IgD-negative memory B cell (primary cell): ENCODE data around the gene ATP2A3. TPM values are rescaled to one million over a fixed set of nuclear protein-coding genes. Genes with fewer than 3 reads are reported as not detected.
"Not testable (repeated sequence)": the region's sequence is repeated elsewhere in the genome, so short reads cannot be mapped to it uniquely, and the experiment has no call there.

Source experiments
- H3K27ac Mint-ChIP-seq, 3 donors: one replicate each; pipeline ENCODE4 v1.8.0; 2020 to 2022; ENCODE audit warnings: mild to moderate bottlenecking in 3 of 3, mixed read lengths in 3 of 3, moderate library complexity in 1 of 3
- H3K27me3 Mint-ChIP-seq: one replicate; pipeline ENCODE4 v1.8.0; 2021; ENCODE audit warnings: mixed read lengths
- H3K36me3 Mint-ChIP-seq: one replicate; pipeline ENCODE4 v1.8.0; 2020; ENCODE audit warnings: mild to moderate bottlenecking, mixed read lengths
- H3K4me1 Mint-ChIP-seq, 3 donors: one replicate each; pipeline ENCODE4 v1.8.0; 2020 to 2022; ENCODE audit warnings: mixed read lengths in 3 of 3, mild to moderate bottlenecking in 1 of 3
- H3K4me3 Mint-ChIP-seq, 4 donors: one replicate each; pipeline ENCODE4 v1.8.0; 2020 to 2022; ENCODE audit warnings: mild to moderate bottlenecking in 4 of 4, mixed read lengths in 4 of 4, moderate library complexity in 3 of 4
- H3K9me3 Mint-ChIP-seq, 3 donors: one replicate each; pipeline ENCODE4 v1.8.0; 2020 to 2021; ENCODE audit warnings: mixed read lengths in 3 of 3, mild to moderate bottlenecking in 1 of 3
- polyA plus RNA-seq: library from polyadenylated mRNA; unstranded; fragments of 300-500 nt; fragmentation: Illumina TruSeq; gene quantifications from one replicate; pipeline ENCODE4 v1.2.3, GENCODE V29; 2021

The ATP2A3 gene
- polyA plus RNA-seq, 1 donor from 2014 or later = 155 TPM

DNA sequence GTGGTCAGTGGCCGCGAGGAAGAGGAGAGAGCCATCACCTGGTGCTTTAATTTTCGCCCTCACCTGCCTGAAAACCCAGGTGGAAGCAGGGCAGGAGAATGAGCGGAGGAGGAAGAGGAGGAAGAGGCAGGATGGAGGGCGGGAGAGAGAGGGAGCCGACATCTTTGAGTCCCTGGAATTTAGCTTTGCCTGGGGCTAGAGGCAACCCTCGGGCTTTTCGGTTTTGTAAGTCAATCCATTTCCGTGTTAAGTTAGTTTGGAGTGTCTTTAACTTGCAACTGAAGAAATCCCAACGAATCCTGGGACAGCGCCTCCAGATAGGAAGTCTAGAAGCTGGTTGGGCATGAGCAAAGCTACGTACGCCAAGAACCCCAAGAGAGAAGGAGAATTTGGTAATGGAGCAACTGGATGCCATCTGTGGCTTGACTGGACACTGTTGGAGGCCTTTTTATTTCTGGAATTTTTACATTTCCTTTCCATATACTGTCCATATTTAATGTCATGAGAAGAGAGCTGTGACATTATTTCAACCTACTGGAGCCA, 36.9 kb upstream of the ATP2A3 start:
- H3K4me1 Mint-ChIP-seq = peaks cover 14 to 16% (median 15%) of the 10 kb centered on the region in 3 donors

DNA sequence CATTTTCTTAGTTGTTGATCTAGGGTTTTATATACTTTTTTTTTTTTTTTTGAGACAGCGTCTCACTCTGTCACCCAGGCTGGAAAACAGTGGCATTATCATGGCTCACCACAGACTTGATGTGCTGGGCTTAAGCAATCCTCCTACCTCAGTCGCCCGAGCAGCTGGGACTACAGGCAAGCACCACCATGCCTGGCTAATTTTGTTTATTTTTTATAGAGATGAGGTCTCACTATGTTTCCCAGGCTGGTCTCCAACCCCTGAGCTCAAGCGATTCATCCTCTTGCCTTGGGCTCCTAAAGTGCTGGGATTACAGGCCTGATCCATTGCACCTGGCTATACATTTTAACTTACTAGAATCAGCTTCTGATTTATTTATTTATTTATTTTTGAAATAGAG, 34.2 kb upstream of the ATP2A3 start:
- Mint-ChIP-seq H3K27ac (no peak overlapping the region), H3K9me3 (peaks cover 2 to 7% (median 3%) of the 10 kb centered on the region in 3 donors), H3K27me3 (no peaks in the 10 kb centered on the region), H3K4me1 (peaks cover 10 to 13% (median 10%) of the 10 kb centered on the region in 3 donors), H3K36me3 (no peaks in the 10 kb centered on the region), H3K4me3 (no peak overlapping the region)

More for the DNA sequence above, 36.9 kb upstream of the ATP2A3 start:
- Mint-ChIP-seq H3K27ac (no peak overlapping the region), H3K36me3 (no peaks in the 10 kb centered on the region), H3K27me3 (no peaks in the 10 kb centered on the region), H3K9me3 (no peaks in the 10 kb centered on the region), H3K4me3 (no peak overlapping the region)

DNA sequence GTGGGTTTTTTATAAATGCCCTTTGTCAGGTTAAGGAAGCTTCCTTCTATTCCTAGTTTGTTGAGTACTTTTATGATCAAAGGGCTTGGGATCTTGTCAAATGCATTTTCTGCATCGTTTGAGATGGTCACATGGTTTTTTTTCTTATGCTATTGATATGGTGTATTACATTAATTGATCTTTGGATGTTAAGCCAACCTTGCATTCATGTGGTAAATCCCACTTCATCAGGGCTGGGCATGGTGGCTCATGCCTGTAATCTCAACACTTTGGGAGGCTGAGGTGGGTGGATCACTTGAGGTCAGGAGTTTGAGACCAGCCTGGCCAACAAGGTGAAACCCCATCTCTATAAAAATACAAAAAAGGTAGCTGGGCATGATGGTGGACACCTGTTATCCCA, 30.8 kb upstream of the ATP2A3 start:
- H3K27ac Mint-ChIP-seq = no peak overlapping the region
- peaks cover 2 to 7% (median 3%) of the 10 kb centered on the region in 3 donors for H3K9me3 Mint-ChIP-seq
- no peak overlapping the region for H3K4me3 Mint-ChIP-seq
- H3K4me1 Mint-ChIP-seq = peaks cover 0 to 3% (median 0%) of the 10 kb centered on the region in 3 donors
- H3K36me3 Mint-ChIP-seq = no peaks in the 10 kb centered on the region
- no peaks in the 10 kb centered on the region for H3K27me3 Mint-ChIP-seq

DNA sequence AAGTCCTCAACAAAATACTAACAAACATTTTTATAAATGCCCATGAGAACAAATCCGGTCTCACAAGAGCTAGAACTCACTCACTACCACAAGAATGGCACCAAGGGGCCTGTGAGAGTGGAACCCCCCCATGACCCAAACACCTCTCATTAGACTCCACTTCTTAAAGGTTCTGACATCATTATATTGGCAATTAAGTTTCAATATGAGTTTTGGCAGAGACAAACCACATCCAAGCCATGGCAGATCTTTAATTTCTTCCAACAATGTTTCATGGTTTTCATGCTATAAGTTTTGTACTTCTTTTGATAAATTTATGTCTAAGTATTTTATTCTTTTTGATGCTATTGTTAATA, 30.0 kb upstream of the ATP2A3 start:
- Mint-ChIP-seq H3K27ac (no peak overlapping the region), H3K9me3 (peaks cover 2 to 7% (median 3%) of the 10 kb centered on the region in 3 donors), H3K4me1 (peaks cover 0 to 3% (median 0%) of the 10 kb centered on the region in 3 donors), H3K4me3 (no peak overlapping the region), H3K27me3 (no peaks in the 10 kb centered on the region), H3K36me3 (no peaks in the 10 kb centered on the region)

DNA sequence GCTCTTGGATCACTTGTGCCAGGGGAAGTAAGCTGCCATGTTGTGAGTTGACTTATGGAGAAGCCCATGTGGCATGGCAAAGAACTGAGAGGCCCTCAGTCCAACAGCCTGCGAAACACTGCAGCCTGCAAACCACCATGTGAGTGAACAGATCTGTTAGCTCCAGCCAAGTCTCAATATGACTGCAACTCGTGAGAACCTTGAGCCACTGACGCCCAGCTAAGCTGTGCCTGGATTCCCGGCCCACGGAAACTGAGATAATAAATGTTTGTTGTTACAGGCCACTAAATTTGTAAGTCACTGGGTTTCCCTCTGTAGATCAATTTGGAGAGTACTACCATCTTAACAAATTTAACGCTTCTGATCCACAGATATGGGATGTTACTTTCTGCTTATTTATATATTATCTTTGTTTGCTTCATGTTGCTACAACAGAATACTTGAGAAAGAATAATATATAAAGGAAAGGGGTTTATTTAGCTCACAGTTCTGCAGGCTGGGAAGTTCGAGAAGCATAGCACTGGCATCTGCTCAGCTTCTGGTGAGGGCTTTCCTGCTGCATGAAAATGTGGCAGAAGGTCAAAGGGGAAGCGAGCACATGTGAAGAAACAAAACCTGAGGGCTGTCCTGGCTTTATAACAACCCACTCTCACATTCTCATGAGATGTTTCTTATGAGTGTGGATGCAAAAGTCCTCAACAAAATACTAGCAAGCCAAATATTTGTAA, 29.4 kb upstream of the ATP2A3 start:
- no peaks in the 10 kb centered on the region for H3K36me3 Mint-ChIP-seq
- H3K27me3 Mint-ChIP-seq = no peaks in the 10 kb centered on the region
- peak overlapping the region in 1 of 3 donors; percentile 23 for H3K27ac Mint-ChIP-seq
- H3K4me3 Mint-ChIP-seq = no peak overlapping the region
- peaks cover 0 to 3% (median 0%) of the 10 kb centered on the region in 3 donors for H3K4me1 Mint-ChIP-seq
- H3K9me3 Mint-ChIP-seq = peaks cover 2 to 7% (median 3%) of the 10 kb centered on the region in 3 donors

DNA sequence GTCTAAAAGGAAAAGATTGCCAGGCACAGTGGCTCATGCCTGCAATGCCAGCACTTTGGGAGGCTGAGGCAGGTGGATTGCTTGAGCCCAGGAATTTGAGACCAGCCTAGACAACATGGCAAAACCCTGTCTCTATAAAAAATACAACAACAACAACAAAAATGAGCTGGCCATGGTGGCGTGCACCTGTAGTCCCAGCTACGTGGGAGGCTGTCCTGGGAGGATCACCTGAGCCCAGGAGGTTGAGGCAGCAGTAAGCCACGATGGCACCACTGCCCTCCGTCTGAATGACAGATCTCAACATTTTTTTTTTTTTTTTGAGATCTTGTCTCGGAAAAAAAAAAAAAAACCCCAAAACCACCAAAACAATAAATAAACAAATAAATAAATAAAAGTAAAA, 28.1 kb upstream of the ATP2A3 start:
- Mint-ChIP-seq H3K36me3 (no peaks in the 10 kb centered on the region), H3K27ac (no peak overlapping the region), H3K4me1 (peaks cover 0 to 3% (median 0%) of the 10 kb centered on the region in 3 donors), H3K4me3 (no peak overlapping the region), H3K9me3 (peaks cover 2 to 7% (median 3%) of the 10 kb centered on the region in 3 donors), H3K27me3 (no peaks in the 10 kb centered on the region)

DNA sequence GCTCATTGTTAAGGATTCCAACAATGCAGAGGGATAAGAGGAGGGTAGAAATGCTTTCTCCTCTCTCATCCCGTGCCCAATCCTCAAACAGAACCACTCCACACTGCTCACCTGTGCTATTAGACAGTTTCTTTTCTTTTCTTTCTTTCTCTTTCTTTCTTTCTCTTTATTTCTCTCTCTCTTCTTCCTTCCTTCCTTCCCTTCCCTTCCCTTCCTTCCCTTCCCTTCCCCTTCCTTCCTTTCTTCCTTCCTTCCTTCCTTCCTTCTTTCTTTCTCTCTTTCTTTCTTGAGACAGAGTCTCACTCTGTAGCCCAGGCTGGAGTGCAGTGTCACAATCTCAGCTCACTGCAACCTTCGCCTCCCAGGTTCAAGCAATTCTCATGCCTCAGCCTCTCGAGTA, 27.5 kb upstream of the ATP2A3 start:
- not testable (repeated sequence) for H3K36me3 Mint-ChIP-seq, H3K27ac Mint-ChIP-seq, H3K4me1 Mint-ChIP-seq, H3K9me3 Mint-ChIP-seq, H3K4me3 Mint-ChIP-seq, H3K27me3 Mint-ChIP-seq

DNA sequence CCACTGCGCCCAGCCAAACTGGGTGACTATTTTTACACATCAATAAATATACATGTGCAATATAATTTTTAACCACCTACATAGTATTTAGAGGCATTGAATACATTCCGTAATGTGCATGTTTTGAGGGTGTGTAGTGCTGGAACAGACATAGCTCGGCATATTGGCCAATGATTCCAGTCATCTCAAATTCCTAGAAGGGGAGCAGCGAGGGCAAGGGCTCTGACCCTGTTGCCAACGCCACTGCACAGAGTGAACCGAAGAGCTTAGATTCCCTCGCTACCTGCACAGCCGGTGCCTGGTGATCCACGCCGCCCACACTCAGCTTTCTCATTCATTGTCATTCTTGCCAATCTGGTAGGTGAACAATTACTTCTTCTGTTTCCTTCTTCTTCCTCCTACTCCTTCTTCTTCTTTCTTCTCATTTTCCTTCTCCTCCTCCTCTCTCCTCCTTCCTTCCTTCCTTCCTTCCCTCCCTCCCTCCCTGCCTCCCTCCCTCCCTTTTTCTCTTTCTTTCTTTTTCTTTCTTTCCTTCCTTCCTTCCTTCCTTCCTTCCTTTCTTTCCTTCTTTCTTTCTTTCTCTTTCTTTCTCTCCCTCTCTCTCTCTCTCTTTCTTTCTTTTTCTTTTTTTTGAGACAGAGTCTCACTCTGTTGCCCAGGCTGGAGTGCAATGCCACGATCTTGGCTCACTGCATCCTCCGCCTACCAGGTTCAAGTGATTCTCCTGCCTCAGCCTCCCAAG, 26.3 kb upstream of the ATP2A3 start:
- Mint-ChIP-seq H3K4me3 (no peak overlapping the region), H3K4me1 (peaks cover 0 to 6% (median 5%) of the 10 kb centered on the region in 3 donors), H3K9me3 (peaks cover 2 to 7% (median 3%) of the 10 kb centered on the region in 3 donors), H3K36me3 (no peaks in the 10 kb centered on the region), H3K27me3 (peaks cover 4% of the 10 kb centered on the region), H3K27ac (no peak overlapping the region)

DNA sequence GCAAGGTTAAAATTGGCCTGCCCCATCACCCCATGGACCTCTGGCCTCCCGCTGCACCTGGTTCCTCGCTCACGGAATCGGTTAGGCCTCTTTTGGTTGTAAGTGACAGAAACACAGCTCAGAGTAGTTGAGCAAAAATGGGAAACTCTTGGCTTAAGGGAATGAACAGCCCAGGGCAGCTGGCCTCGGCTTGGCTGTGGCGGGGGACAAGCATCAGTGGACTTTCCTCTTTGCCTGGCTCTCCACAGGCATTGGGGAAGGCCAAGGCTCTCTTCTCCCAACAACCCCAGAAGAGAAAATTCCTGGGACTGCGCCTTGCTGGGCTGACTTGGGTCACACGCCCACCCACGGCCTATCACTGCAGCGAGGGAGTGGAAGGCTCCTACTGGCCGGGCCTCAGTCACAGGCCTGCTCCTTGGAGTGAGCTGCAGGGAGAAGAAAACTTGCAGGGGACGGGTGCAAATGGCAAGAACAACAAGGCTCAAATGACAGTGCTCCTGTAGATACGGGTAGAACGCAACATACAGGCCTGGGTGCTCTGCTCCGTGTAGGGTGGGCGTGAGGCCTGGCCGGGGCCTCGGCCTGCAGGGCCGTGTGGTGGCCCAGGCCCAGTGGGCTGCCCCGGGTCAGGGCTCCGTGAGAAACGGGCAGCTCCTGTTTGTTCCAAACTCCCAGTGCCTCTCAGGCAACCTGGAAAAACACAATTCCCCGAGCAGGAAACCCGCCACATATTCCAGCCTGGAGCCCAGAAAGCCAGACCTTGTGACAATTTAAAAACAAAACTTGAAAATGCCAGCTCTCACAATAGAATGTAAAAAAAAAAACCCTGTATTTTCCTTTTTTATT, 25.0 kb upstream of the ATP2A3 start:
- peaks cover 0 to 6% (median 5%) of the 10 kb centered on the region in 3 donors for H3K4me1 Mint-ChIP-seq
- H3K27ac Mint-ChIP-seq = no peak overlapping the region
- no peaks in the 10 kb centered on the region for H3K36me3 Mint-ChIP-seq
- H3K4me3 Mint-ChIP-seq = no peak overlapping the region
- H3K27me3 Mint-ChIP-seq = peaks cover 4% of the 10 kb centered on the region
- H3K9me3 Mint-ChIP-seq = peaks cover 0 to 1% (median 0%) of the 10 kb centered on the region in 3 donors

DNA sequence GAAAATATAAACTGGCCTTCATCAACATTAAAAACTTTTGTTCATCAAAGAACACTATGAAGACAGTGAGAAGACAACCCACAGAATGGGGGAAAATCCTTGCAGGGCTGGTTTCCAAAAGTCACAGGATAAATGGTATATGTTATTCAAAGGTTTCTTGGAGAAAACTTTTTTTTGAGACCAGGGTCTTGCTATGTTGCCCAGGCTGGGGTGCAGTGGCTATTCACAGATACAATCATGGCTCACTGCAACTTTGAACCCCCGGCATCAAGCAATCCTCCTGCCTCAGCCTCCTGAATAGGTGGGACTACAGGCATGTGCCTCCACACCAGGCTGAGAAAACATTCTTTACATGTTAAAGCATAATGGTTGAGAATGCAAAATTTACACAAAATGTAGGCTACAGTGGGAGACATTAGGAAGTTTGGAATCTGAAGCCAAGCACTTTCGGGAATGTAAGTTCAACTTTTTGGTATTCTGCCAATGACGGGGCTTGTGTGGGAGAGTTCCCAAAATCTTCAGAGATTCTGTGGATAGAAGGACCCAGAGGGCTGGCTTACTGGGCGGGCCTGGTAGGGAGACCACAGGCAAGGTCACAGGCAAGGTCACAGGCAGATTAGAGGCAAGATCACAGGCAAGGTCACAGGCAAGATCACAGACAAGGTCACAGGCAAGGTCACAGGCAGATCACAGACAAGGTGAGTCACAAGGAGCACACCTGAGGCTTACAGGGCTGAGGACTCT, 24.2 kb upstream of the ATP2A3 start:
- Mint-ChIP-seq H3K27me3 (peaks cover 4% of the 10 kb centered on the region), H3K4me3 (no peak overlapping the region), H3K36me3 (no peaks in the 10 kb centered on the region), H3K9me3 (no peaks in the 10 kb centered on the region), H3K4me1 (peaks cover 0 to 6% (median 5%) of the 10 kb centered on the region in 3 donors), H3K27ac (no peak overlapping the region)

DNA sequence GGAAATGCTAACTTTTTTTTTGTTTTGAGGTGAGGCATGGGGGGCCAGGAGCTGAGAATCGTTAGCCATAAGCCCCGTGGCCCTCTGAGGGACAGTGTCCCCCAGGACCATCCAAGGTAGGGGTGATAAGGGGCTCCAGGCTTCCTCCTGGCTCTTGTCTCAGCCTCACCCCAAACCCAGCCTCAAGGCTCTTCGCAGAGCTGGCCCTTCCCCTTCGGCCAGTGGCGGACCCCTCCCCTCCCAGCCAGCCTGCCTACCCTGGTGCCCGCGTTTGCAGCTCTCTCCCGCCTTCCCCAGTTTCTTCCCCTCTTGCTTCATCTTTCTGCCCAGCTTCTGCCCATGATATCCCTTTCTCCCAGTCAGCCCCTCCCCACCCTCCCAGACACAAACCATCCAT, 22.7 kb upstream of the ATP2A3 start:
- H3K4me3 Mint-ChIP-seq = no peak overlapping the region
- no peak overlapping the region for H3K27ac Mint-ChIP-seq
- peaks cover 4% of the 10 kb centered on the region for H3K27me3 Mint-ChIP-seq
- H3K9me3 Mint-ChIP-seq = no peaks in the 10 kb centered on the region
- H3K36me3 Mint-ChIP-seq = no peaks in the 10 kb centered on the region
- H3K4me1 Mint-ChIP-seq = peaks cover 0 to 6% (median 3%) of the 10 kb centered on the region in 3 donors

DNA sequence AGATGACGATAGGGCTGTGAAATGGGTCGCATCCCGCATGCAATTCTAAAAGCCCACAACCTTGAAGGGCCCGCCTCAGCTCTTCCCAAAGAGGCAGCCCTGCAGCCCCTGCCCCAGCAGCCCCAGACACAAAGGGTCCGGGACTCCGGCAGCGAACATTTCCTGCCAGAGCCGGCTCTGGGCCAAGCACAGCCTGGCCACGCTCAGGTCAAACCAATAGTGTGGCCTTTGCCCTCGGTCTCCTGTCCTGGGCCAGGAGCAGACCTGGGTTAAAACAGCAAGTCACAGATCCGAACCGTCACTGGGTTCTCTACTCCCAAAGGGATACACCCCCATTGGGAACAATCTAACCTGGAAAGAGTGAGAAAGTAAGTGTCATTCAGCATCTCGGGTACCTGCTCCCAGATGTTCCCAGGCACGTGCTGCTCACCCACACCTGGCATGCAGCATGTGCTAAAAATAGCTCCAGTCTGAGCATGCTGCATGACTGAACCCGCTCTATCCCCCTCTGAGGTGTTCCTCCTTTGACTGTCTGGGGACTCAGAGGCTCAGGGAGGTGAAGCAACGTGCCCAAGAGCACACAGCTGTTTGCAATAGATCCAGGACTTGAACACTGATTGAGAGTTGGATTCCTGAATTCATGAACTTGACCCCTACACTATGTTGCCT, 22.2 kb upstream of the ATP2A3 start:
- Mint-ChIP-seq H3K4me1 (peaks cover 0 to 6% (median 3%) of the 10 kb centered on the region in 3 donors), H3K36me3 (no peaks in the 10 kb centered on the region), H3K27me3 (peaks cover 4% of the 10 kb centered on the region), H3K4me3 (peak overlapping the region in 1 of 4 donors; percentile 23), H3K9me3 (no peaks in the 10 kb centered on the region), H3K27ac (no peak overlapping the region)

DNA sequence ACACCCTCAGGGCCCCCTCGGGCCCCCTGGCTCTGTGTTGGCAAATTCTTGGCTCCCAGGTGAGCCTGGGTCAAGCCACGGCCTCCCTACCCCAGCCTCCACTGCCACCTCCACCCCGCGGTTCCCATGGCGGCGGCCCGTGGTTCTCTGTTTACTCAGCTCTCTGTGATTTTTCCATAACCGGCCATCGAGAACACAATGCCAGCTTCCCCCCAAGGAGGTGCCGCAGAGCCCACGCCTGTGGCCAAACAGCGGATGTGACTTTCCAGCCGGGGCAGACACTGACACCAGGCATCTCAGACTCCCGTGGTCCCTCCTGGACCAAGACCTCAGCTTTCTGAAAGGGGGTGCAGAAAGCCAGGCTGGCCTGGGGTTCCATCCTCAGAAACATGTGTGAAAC, 21.6 kb upstream of the ATP2A3 start:
- Mint-ChIP-seq H3K4me3 (no peak overlapping the region), H3K36me3 (no peaks in the 10 kb centered on the region), H3K27ac (no peak overlapping the region)

More for the DNA sequence above, 21.6 kb upstream of the ATP2A3 start:
- peaks cover 0 to 6% (median 3%) of the 10 kb centered on the region in 3 donors for H3K4me1 Mint-ChIP-seq
- H3K9me3 Mint-ChIP-seq = no peaks in the 10 kb centered on the region
- H3K27me3 Mint-ChIP-seq = peaks cover 4% of the 10 kb centered on the region
